ENCODE results near the gene DERA.
"Not testable (repeated sequence)": the region's sequence is repeated elsewhere in the genome, so short reads cannot be mapped to it uniquely, and the experiment has no call there.

The DERA gene

DNA sequence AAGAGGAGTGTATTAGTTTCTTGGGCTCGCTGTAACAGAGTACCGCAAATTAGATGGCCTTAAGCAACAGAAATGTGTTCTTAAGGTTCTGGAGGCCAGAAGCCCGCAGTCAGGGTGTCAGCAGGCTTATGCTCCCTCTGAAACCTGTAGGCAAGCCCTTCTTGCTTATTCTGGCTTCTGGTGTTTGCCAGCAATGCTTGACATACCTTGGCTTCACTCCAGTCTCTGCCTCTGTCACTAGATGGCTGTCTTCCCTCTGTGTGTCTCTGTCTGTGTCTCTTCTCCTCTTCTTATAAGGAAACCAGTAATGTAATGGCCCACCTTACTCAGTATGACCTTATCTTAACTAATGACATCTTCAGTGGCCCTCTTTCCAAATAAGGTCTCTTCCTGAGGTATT lies 85.1 kb downstream of the DERA start:
- H3K27ac ChIP-seq (ENCODE audit: low read depth, low read length): no peak overlapping the region
- no peaks in the 10 kb centered on the region for H3K9me3 ChIP-seq (ENCODE audit: control insufficient read depth in 5 of 5, low read length in 5 of 5)
- H3K4me3 ChIP-seq (ENCODE audit: low read depth in 1 of 5, low read length in 5 of 5): no peak overlapping the region
- H3K9ac ChIP-seq (ENCODE audit: low read length in 5 of 5): peak overlapping the region in 1 of 5 donors; percentile 32
- peaks cover 0 to 18% (median 7%) of the 10 kb centered on the region in 5 donors for H3K4me1 ChIP-seq (ENCODE audit: control insufficient read depth in 5 of 5, insufficient read depth in 5 of 5, low read length in 5 of 5)
- H3K36me3 ChIP-seq (ENCODE audit: control insufficient read depth in 5 of 5, insufficient read depth in 5 of 5, low read length in 5 of 5): peaks cover 0 to 5% (median 0%) of the 10 kb centered on the region in 5 donors
- no peaks in the 10 kb centered on the region for H3K27me3 ChIP-seq (ENCODE audit: control insufficient read depth in 5 of 5, insufficient read depth in 4 of 5, low read length in 5 of 5)

DNA sequence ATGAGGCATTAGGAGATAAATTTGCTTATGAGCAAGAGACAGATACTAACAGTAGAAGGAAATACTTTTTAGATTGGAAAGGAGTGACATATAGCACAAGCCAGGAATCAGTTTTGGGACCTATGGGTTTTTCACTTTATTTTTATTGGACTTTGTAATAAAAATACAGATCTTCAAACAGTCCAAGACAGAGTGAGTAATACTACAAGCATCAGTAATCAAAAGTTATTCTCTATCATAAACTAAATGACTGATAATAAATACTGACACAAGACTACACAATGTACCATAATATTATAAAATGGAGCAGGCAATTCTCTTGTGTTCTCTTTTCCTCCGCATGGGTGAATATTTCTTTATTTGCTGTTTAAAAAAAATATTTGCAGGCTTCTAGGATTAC lies 85.8 kb downstream of the DERA start:
- no peak overlapping the region for H3K9ac ChIP-seq (ENCODE audit: low read length in 5 of 5)

DNA sequence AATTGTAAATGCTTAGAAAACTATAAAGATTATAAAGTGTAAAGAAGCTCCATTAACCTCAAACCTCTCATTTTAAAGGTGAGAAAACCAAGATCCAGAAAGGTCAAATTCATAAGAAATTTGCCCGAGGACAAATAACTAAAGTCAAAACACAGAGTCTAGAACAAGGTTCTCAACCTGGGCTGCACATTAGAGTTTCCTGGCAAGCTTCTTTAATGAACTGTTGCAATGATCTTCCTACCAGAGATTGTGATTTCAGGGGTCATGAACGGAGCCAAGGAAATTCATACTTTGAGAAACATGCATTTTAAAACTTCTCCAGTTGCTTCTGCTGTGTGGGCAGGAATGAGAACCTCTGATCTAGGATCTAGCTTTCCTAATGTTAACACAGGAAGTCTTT lies 86.8 kb downstream of the DERA start:
- H3K27ac ChIP-seq (ENCODE audit: low read depth, low read length): no peak overlapping the region
- no peaks in the 10 kb centered on the region for H3K9me3 ChIP-seq (ENCODE audit: control insufficient read depth in 5 of 5, low read length in 5 of 5)
- no peak overlapping the region for H3K4me3 ChIP-seq (ENCODE audit: low read depth in 1 of 5, low read length in 5 of 5)
- H3K4me1 ChIP-seq (ENCODE audit: control insufficient read depth in 5 of 5, insufficient read depth in 5 of 5, low read length in 5 of 5): peaks cover 0 to 20% (median 7%) of the 10 kb centered on the region in 5 donors
- no peak overlapping the region for H3K9ac ChIP-seq (ENCODE audit: low read length in 5 of 5)
- peaks cover 0 to 5% (median 0%) of the 10 kb centered on the region in 5 donors for H3K36me3 ChIP-seq (ENCODE audit: control insufficient read depth in 5 of 5, insufficient read depth in 5 of 5, low read length in 5 of 5)
- H3K27me3 ChIP-seq (ENCODE audit: control insufficient read depth in 5 of 5, insufficient read depth in 4 of 5, low read length in 5 of 5): no peaks in the 10 kb centered on the region

More for the DNA sequence above, 85.8 kb downstream of the DERA start:
- H3K9me3 ChIP-seq (ENCODE audit: control insufficient read depth in 5 of 5, low read length in 5 of 5): no peaks in the 10 kb centered on the region
- peaks cover 0 to 5% (median 0%) of the 10 kb centered on the region in 5 donors for H3K36me3 ChIP-seq (ENCODE audit: control insufficient read depth in 5 of 5, insufficient read depth in 5 of 5, low read length in 5 of 5)
- no peak overlapping the region for H3K4me3 ChIP-seq (ENCODE audit: low read depth in 1 of 5, low read length in 5 of 5)
- peaks cover 0 to 18% (median 7%) of the 10 kb centered on the region in 5 donors for H3K4me1 ChIP-seq (ENCODE audit: control insufficient read depth in 5 of 5, insufficient read depth in 5 of 5, low read length in 5 of 5)
- no peaks in the 10 kb centered on the region for H3K27me3 ChIP-seq (ENCODE audit: control insufficient read depth in 5 of 5, insufficient read depth in 4 of 5, low read length in 5 of 5)
- H3K27ac ChIP-seq (ENCODE audit: low read depth, low read length): no peak overlapping the region

DNA sequence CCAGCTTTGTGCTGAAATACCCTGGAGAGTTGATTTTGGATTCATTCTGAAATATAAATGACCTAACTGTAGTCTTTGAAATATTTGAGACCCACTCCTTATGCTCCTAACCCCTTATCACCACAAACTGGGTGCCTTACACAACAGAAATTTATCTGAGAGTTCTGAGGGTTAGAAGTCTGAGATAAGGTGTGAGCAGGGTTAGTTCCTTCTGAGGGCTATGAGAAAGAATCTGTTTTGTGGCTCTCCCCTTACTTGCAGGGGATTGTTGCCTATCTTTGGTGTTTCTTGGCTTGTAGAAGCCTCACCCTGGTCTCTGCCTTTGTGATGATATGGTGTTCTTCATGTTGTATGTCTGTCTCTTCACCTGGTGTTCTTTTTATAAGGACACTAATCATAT lies 91.7 kb downstream of the DERA start:
- Histone ChIP-seq H3K9me3 (ENCODE audit: control insufficient read depth in 5 of 5, low read length in 5 of 5) (no peaks in the 10 kb centered on the region), H3K4me1 (ENCODE audit: control insufficient read depth in 5 of 5, insufficient read depth in 5 of 5, low read length in 5 of 5) (peaks cover 0 to 7% (median 0%) of the 10 kb centered on the region in 5 donors), H3K9ac (ENCODE audit: low read length in 5 of 5) (no peak overlapping the region), H3K36me3 (ENCODE audit: control insufficient read depth in 5 of 5, insufficient read depth in 5 of 5, low read length in 5 of 5) (peaks cover 0 to 13% (median 4%) of the 10 kb centered on the region in 5 donors), H3K27ac (ENCODE audit: low read depth, low read length) (no peak overlapping the region), H3K4me3 (ENCODE audit: low read depth in 1 of 5, low read length in 5 of 5) (no peak overlapping the region), H3K27me3 (ENCODE audit: control insufficient read depth in 5 of 5, insufficient read depth in 4 of 5, low read length in 5 of 5) (no peaks in the 10 kb centered on the region)

DNA sequence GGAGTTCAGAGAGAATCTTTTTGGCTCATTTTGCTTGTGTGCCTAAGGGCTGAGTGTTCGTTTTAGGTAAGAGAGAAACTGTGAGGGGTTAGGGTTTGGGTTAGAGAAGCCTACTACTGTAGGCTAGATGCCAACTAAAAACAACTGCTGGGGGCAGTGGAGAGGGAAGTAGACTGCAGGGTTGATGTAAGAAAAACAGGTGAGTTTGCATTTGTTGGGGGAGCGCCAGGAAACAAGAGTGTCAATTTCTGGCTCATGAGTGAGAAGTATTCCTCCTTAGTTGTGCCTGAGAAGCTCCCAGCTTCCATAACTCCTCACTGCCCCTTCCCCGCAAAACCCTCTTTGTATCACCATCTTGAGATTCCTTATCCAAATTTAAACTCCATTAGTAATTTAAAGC lies 92.3 kb downstream of the DERA start:
- Histone ChIP-seq H3K9ac (ENCODE audit: low read length in 5 of 5) (no peak overlapping the region), H3K27me3 (ENCODE audit: control insufficient read depth in 5 of 5, insufficient read depth in 4 of 5, low read length in 5 of 5) (no peaks in the 10 kb centered on the region), H3K9me3 (ENCODE audit: control insufficient read depth in 5 of 5, low read length in 5 of 5) (no peaks in the 10 kb centered on the region), H3K4me1 (ENCODE audit: control insufficient read depth in 5 of 5, insufficient read depth in 5 of 5, low read length in 5 of 5) (peaks cover 0 to 4% (median 0%) of the 10 kb centered on the region in 5 donors), H3K36me3 (ENCODE audit: control insufficient read depth in 5 of 5, insufficient read depth in 5 of 5, low read length in 5 of 5) (peaks cover 0 to 13% (median 4%) of the 10 kb centered on the region in 5 donors), H3K4me3 (ENCODE audit: low read depth in 1 of 5, low read length in 5 of 5) (no peak overlapping the region), H3K27ac (ENCODE audit: low read depth, low read length) (no peak overlapping the region)

DNA sequence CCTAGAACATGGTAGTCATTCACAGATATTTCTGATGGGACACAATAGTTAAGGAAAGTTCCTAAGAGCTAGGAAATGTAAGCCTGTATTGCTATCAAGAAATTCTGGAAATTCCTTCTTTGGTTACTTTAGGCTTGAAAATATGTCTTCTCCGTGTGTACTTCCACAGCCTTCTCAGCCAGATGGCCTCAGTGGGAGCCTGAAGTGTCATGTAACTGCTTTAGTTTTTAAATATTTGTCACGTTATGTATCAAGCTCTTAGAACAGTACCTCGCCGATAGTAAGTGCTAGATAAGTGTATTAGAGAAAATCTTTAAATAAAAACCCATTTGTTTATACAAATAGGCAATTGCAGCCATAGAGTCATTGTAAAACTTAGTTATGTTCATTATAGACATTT lies 95.6 kb downstream of the DERA start:
- H3K9me3 ChIP-seq (ENCODE audit: control insufficient read depth in 5 of 5, low read length in 5 of 5): no peaks in the 10 kb centered on the region
- no peak overlapping the region for H3K4me3 ChIP-seq (ENCODE audit: low read depth in 1 of 5, low read length in 5 of 5)
- peaks cover 0 to 13% (median 0%) of the 10 kb centered on the region in 5 donors for H3K36me3 ChIP-seq (ENCODE audit: control insufficient read depth in 5 of 5, insufficient read depth in 5 of 5, low read length in 5 of 5)
- H3K27me3 ChIP-seq (ENCODE audit: control insufficient read depth in 5 of 5, insufficient read depth in 4 of 5, low read length in 5 of 5): no peaks in the 10 kb centered on the region
- H3K27ac ChIP-seq (ENCODE audit: low read depth, low read length): no peak overlapping the region
- H3K9ac ChIP-seq (ENCODE audit: low read length in 5 of 5): no peak overlapping the region
- peaks cover 0 to 6% (median 3%) of the 10 kb centered on the region in 5 donors for H3K4me1 ChIP-seq (ENCODE audit: control insufficient read depth in 5 of 5, insufficient read depth in 5 of 5, low read length in 5 of 5)

GRCh38 chr12:16008421-16008824 lies 97.3 kb downstream of the DERA start:
- Histone ChIP-seq H3K27ac (ENCODE audit: low read depth, low read length) (no peak overlapping the region), H3K9me3 (ENCODE audit: control insufficient read depth in 5 of 5, low read length in 5 of 5) (no peaks in the 10 kb centered on the region), H3K36me3 (ENCODE audit: control insufficient read depth in 5 of 5, insufficient read depth in 5 of 5, low read length in 5 of 5) (peaks cover 0 to 13% (median 0%) of the 10 kb centered on the region in 5 donors), H3K4me1 (ENCODE audit: control insufficient read depth in 5 of 5, insufficient read depth in 5 of 5, low read length in 5 of 5) (peaks cover 0 to 10% (median 8%) of the 10 kb centered on the region in 5 donors), H3K27me3 (ENCODE audit: control insufficient read depth in 5 of 5, insufficient read depth in 4 of 5, low read length in 5 of 5) (no peaks in the 10 kb centered on the region), H3K9ac (ENCODE audit: low read length in 5 of 5) (no peak overlapping the region), H3K4me3 (ENCODE audit: low read depth in 1 of 5, low read length in 5 of 5) (no peak overlapping the region)

- Histone ChIP-seq H3K36me3 (ENCODE audit: control insufficient read depth in 5 of 5, insufficient read depth in 5 of 5, low read length in 5 of 5) (peaks cover 0 to 11% (median 0%) of the 10 kb centered on the region in 5 donors), H3K4me3 (ENCODE audit: low read depth in 1 of 5, low read length in 5 of 5) (peak overlapping the region in 1 of 5 donors; percentile 4), H3K4me1 (ENCODE audit: control insufficient read depth in 5 of 5, insufficient read depth in 5 of 5, low read length in 5 of 5) (peaks cover 0 to 10% (median 8%) of the 10 kb centered on the region in 5 donors), H3K9ac (ENCODE audit: low read length in 5 of 5) (peak overlapping the region in 1 of 5 donors; percentile 19), H3K27ac (ENCODE audit: low read depth, low read length) (peak overlapping the region; percentile 9), H3K27me3 (ENCODE audit: control insufficient read depth in 5 of 5, insufficient read depth in 4 of 5, low read length in 5 of 5) (no peaks in the 10 kb centered on the region), H3K9me3 (ENCODE audit: control insufficient read depth in 5 of 5, low read length in 5 of 5) (peaks cover 0 to 5% (median 4%) of the 10 kb centered on the region in 5 donors)
These were observed 101.0 kb downstream of the DERA start for GRCh38 chr12:16012117-16012516.

GRCh38 chr12:16013722-16014121 lies 102.6 kb downstream of the DERA start:
- not testable (repeated sequence) for H3K27ac ChIP-seq (ENCODE audit: low read depth, low read length); H3K27me3 ChIP-seq (ENCODE audit: control insufficient read depth in 5 of 5, insufficient read depth in 4 of 5, low read length in 5 of 5); H3K4me3 ChIP-seq (ENCODE audit: low read depth in 1 of 5, low read length in 5 of 5); H3K9ac ChIP-seq (ENCODE audit: low read length in 5 of 5); H3K9me3 ChIP-seq (ENCODE audit: control insufficient read depth in 5 of 5, low read length in 5 of 5)
- peaks cover 0 to 14% (median 0%) of the 10 kb centered on the region in 5 donors for H3K36me3 ChIP-seq (ENCODE audit: control insufficient read depth in 5 of 5, insufficient read depth in 5 of 5, low read length in 5 of 5)
- H3K4me1 ChIP-seq (ENCODE audit: control insufficient read depth in 5 of 5, insufficient read depth in 5 of 5, low read length in 5 of 5): peaks cover 0 to 10% (median 8%) of the 10 kb centered on the region in 5 donors

DNA sequence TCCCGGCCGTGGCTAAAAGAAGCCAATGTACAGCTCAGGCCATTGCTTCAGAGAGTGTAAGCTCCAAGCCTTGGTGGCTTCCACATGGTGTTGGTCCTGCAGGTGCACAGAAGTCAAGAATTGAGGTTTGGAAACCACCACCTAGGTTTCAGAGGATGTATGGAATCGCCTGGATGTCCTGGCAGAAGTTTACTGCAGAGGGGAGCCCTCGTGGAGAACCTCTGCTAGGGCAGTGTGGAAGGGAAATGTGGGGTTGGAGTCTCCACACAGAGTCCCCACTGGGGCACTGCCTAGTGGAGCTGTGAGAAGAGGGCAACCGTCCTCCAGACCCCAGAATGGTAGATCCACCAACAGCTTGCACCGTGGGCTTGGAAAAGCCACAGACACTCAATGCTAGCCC lies 103.3 kb downstream of the DERA start:
- not testable (repeated sequence) for H3K9ac ChIP-seq (ENCODE audit: low read length in 5 of 5); H3K9me3 ChIP-seq (ENCODE audit: control insufficient read depth in 5 of 5, low read length in 5 of 5); H3K27ac ChIP-seq (ENCODE audit: low read depth, low read length); H3K4me3 ChIP-seq (ENCODE audit: low read depth in 1 of 5, low read length in 5 of 5); H3K27me3 ChIP-seq (ENCODE audit: control insufficient read depth in 5 of 5, insufficient read depth in 4 of 5, low read length in 5 of 5)
- peaks cover 0 to 16% (median 0%) of the 10 kb centered on the region in 5 donors for H3K36me3 ChIP-seq (ENCODE audit: control insufficient read depth in 5 of 5, insufficient read depth in 5 of 5, low read length in 5 of 5)
- H3K4me1 ChIP-seq (ENCODE audit: control insufficient read depth in 5 of 5, insufficient read depth in 5 of 5, low read length in 5 of 5): peaks cover 0 to 10% (median 8%) of the 10 kb centered on the region in 5 donors

Measured in subcutaneous abdominal adipose tissue (tissue), 5 donors.